ENCODE data around the gene PCDH12.
A peak's percentile ranks its signal among the peaks of the same experiment; 100 is the strongest.

Gene PCDH12

DNA sequence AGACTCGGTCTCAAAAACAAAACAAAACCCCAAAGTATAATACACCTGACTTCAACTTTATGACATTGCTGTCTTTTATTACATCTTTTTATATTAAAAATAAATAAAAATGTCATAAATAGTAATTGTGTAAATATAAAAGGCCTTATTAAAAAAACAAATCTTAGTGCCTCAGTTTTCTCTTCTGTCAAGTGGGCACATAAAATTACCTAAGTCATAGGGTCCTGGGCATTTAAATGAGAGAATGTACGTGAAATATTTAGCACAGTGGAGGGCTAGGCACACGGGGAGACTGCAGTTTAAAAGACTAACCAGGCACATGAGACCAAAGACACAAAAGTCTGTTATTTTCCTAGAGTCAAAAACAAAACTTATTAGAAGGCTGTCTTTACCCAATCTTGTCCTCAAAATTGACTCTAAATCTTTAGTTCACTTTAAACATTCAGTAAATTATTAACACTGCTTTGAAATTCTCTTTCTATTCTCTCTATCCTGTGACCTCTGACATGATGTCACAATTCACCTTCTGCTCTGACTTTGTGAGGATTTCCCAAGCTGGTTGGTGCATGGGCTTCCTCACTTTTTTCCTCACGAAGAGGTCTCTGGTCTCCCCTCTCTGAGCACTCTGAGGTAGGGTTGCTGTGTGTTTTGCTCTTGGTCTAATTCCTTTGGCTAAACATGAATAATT lies 8.4 kb upstream of the PCDH12 start:
- no peak for DNase-seq (ENCODE audit: low read depth, low spot score)

- DNase-seq (ENCODE audit: low read depth, low spot score): no peak
Observed at GRCh38 chr5:141965071-141965470, 7.1 kb upstream of the PCDH12 start.

DNA sequence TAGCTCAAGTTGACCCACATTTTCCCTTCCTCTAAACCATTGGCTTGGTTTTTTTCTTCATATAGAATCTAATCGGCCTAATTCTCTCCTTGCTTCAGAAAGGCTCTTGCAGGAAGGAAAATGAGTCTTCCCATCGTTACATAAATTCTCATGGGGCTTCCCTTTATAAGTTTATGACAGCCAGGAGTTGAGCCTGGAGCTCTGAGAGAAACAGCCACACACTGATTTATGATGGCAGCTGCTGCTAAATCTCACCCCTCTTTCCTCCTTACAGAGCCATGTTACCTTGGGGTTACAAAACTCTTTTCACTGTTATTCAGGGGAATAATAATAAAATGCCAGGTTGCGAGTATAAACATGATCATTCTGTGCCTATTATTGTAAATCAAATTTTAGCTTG lies 5.7 kb upstream of the PCDH12 start:
- no peak for DNase-seq (ENCODE audit: low read depth, low spot score)

GRCh38 chr5:141961466-141961865 lies 3.5 kb upstream of the PCDH12 start:
- no peak for DNase-seq (ENCODE audit: low read depth, low spot score)

GRCh38 chr5:141960449-141961323 lies 2.7 kb upstream of the PCDH12 start:
- peak; percentile 68 for DNase-seq (ENCODE audit: low read depth, low spot score)

- DNase-seq (ENCODE audit: low read depth, low spot score): no peak
Observed at GRCh38 chr5:141960018-141960417, 2.0 kb upstream of the PCDH12 start.

DNA sequence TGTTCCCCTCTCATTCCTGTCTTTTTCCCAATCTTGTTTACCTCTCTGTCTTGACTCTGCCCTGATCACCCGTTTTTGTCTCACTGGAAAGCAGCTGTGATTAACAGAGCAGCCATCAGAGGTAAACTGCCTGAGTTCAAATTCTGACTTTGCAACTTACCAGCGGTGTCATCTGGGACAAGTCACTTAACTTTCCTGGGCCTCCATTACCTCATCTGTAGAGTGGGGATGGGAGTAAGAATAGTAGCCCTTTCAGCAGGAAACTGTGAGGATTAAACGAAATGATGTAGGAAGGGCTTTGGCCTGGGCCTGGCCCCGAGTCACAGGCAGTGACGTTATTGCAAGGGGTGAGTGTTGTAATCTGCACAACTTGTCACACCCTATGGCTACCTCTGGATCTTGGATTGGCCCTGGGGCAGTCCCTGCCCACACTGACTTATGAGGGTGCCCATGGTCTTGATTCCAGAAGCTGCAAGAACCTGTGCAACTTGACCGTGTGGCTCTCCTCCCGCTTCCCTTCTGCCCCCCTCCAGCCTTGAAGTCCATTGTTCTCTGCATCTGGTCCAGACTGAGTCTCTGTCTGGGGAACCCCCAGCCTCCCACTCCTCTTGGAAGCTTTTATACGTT lies 657 bp upstream of the PCDH12 start:
- no peak for DNase-seq (ENCODE audit: low read depth, low spot score)

DNA sequence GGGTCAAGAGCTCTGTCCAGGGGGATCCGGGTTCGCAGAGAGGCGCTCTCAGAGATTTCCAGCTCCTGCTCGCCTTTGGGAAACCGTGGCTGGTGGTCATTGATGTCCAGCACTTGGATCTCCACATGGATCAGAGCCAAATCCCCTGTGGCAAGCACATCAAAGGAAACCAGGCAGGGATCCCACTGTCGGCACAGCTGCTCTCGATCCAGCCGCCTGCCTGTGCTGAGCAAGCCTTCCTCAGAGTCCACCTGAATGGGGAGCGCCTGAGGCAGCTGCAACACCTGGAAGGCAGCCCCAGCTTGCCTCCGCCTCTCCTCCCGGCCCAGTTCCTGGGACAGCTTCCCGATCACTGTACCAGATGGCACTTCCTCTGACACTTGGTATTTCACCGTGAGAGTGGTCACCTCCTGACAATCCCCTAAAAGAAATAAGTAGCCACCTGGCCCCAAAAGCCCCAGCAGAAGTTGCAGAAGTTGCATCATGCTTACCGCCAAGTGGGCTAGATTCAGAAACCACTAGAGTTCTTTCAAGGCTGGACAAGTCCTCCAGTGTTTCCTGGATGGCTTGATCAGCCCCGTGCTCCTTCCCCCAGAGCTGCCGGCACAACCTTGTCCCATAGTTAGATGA lies 520 bp downstream of the PCDH12 start:
- DNase-seq (ENCODE audit: low read depth, low spot score): no peak

- no peak for DNase-seq (ENCODE audit: low read depth, low spot score)
Observed at GRCh38 chr5:141954194-141954593, 3.8 kb downstream of the PCDH12 start.

GRCh38 chr5:141952020-141952419 lies 6.0 kb downstream of the PCDH12 start:
- DNase-seq (ENCODE audit: low read depth, low spot score): no peak

DNA sequence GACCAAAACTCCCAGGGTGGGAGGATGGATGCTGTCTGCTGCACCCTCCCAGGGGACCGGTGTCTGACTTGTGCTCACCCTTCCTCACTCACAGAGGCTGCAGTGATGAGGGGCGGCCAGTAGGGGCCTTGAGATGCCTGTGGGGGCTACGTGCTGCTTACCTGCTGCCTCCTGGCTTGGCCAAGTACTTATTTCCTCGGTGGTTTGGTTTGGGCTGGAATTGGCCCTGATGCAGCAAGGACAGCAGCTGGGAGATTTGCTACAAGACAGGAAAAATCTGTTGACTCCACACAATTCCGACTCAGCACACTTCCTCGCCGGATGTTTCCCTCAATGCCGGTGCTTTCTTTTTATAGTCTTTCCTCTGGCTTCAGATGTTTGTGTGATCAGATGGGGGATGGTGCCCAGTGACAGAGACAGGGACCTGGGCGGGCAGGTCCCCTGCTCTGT lies 6.6 kb downstream of the PCDH12 start:
- no peak for DNase-seq (ENCODE audit: low read depth, low spot score)

DNA sequence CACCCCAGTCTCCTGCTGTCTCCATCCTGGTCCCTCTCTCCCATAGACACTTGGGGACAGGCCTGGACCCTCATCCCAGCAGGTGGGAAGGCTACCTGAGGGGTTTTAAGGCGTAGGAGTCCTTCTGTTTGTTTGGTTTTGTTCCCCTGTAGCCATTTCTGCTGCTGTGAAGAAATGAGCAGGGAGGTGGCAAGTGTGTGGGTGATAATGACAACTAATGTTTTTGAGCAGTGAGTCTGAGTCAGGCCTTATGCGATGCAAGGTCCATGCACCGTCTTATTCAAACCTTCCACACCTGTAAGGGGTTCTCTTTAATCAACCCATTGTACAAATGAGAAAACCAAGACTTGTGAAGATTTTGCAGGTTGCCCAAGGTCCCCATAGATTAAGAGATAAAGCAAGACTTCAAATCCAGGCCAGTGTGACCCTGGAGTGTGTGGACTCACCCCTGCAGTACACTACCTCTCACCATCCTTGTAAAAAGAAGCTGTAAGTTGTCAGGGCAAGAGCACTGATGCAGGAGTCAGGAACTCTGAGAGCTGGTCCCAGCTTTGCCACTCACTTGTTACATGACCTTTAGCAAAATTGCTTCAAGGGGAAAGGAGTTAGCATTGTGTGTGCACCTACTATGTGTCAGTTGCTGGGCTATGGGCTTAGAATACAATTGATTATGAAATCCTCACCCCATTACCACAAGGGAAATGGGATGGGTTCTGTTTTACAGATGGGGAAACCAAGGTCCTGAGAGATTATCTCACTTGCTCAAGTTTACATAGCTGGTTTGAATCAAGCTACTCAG lies 7.6 kb downstream of the PCDH12 start:
- DNase-seq (ENCODE audit: low read depth, low spot score): no peak

DNA sequence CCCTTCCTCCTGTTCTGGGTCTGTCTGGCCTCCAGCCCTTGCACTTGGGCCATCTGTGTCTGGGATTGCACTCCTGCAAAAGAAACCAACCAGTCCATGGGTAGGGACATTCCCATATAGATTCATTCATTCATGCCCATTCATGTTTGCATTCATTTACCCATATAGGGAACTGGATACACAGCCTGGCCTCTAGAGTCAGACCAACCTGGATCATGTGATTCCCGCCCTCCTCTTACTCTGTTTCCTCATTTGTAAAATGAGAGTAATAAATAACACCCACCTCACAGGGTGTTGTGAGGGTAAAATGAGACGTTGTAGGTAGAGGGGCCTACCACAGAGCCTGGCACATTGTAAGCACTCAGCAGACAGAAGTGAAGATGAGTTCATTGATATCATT lies 8.5 kb downstream of the PCDH12 start:
- DNase-seq (ENCODE audit: low read depth, low spot score): no peak

DNA sequence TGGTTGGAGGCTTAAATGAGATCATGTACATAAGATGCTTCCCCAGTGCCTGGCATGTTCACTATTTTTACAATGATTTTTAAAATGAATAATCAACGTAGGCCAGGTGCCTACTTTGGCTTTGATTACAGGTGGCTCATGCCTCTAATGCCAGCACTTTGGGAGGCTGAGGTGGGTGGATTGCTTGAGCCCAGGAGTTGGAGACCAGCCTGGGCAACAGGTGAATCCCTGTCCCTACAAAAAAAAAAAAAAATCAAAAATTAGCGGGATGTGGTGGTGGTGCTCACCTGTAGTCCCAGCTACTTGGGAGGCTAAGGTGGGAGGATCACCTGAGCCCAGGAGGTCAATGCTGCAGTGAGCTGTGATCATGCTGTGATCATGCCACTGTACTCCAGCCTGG lies 9.2 kb downstream of the PCDH12 start:
- no peak for DNase-seq (ENCODE audit: low read depth, low spot score)

GRCh38 chr5:141947316-141947715 lies 10.7 kb downstream of the PCDH12 start:
- DNase-seq (ENCODE audit: low read depth, low spot score): no peak

- DNase-seq (ENCODE audit: low read depth, low spot score): no peak
Observed at GRCh38 chr5:141945511-141946051, 12.4 kb downstream of the PCDH12 start.

- DNase-seq (ENCODE audit: low read depth, low spot score): no peak
Observed at GRCh38 chr5:141944076-141944475, 13.9 kb downstream of the PCDH12 start.

DNA sequence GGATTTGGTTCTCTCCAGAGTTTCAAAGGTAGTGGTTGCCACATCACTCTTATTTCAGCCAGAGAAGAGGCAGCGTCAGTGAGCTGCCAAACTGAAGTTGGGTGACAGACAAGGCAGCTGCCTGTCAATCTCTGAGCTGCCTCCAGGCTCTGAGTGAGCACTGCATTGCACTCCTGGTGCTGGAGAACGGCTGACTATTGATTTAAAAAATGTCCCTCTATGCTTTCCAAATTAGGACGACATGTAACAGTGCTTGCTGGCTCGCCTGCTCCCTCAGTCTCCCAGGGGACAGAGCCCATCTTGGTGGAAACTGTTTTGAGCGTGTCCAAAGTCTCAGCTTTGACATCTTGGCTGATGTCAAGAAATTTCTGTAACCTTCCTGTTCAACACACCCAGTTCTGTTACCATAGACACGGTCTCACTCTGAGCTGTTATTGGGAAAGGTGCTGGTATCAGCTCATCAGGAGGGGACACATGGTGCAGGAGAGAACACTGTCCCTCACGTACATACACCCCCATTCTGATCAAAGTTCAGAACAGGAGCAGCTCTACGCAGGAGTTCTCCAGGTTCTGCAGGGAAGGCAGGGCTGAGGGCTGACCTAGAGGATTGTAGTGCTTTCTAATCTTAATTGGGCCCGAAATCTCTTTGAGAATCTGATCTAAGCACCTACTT lies 15.7 kb downstream of the PCDH12 start:
- DNase-seq (ENCODE audit: low read depth, low spot score): no peak

DNA sequence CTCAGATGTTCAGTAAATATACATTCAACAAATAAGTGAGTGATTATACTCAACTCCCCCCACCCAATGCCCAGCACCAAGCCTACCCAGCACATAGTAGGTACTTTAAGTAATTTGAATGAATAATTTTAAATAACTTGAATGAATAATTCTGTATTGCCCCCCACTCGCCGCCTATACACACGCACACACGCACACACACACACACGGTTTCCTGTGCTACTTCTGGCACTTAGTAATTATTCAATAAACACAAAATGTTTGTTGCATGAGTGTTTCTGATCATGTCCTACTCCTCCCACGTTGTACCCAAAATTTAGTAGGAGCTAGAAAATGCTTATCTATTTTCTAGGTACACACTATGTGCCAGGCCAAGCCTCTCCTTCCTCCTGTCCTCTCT lies 16.2 kb downstream of the PCDH12 start:
- no peak for DNase-seq (ENCODE audit: low read depth, low spot score)

- no peak for DNase-seq (ENCODE audit: low read depth, low spot score)
Observed at GRCh38 chr5:141941307-141941706, 16.7 kb downstream of the PCDH12 start.
